HepG2 (cell line): ENCODE results near the gene PRKACA. TPM values are rescaled to one million over a fixed set of nuclear protein-coding genes. Genes with fewer than 3 reads are reported as not detected.

ENCODE experiments used
- ATF7-NPFF ChIP-seq: sonication (generic); formaldehyde crosslinking; IDR thresholded peaks from 2 replicates; pipeline ENCODE4 v1.8.1; 2023; ENCODE audit warnings: mild to moderate bottlenecking, low read depth, missing genetic modification reagents, moderate library complexity
- CHD2 ChIP-seq: IDR thresholded peaks from 2 replicates; pipeline ENCODE4 v1.6.1; 2011; ENCODE audit warnings: low read depth, low read length, improper control_type of control experiment
- DNMT1 ChIP-seq: sonication (generic); formaldehyde crosslinking; IDR thresholded peaks from 2 replicates; pipeline ENCODE4 v1.5.1; 2020; ENCODE audit warnings: mild to moderate bottlenecking, missing genetic modification reagents
- EED ChIP-seq: sonication (generic); formaldehyde crosslinking; IDR thresholded peaks from 2 replicates; pipeline ENCODE4 v1.5.0; 2020; ENCODE audit warnings: mild to moderate bottlenecking, missing genetic modification reagents
- FOSL2 ChIP-seq: sonication (generic); formaldehyde crosslinking; IDR thresholded peaks from 2 replicates; pipeline ENCODE4 v1.4.0; 2020; ENCODE audit warnings: missing genetic modification reagents
- HNRNPL ChIP-seq: fragments of 200-400 bp; formaldehyde crosslinking; IDR thresholded peaks from 2 replicates; pipeline ENCODE4 v1.6.1; 2017; ENCODE audit warnings: mild to moderate bottlenecking, low read depth, low read length
- HOXA9 ChIP-seq: sonication (generic); formaldehyde crosslinking; IDR thresholded peaks from 2 replicates; pipeline ENCODE4 v1.8.1; 2022; ENCODE audit warnings: missing genetic modification reagents, mild to moderate bottlenecking, moderate library complexity, borderline replicate concordance
- IRF9 ChIP-seq: sonication (generic); formaldehyde crosslinking; IDR thresholded peaks from 2 replicates; pipeline ENCODE4 v1.8.0; 2022; ENCODE audit warnings: missing genetic modification reagents, mild to moderate bottlenecking, borderline replicate concordance
- ISL2 ChIP-seq: sonication (generic); formaldehyde crosslinking; IDR thresholded peaks from 2 replicates; pipeline ENCODE4 v1.5.0; 2020; ENCODE audit warnings: missing genetic modification reagents
- KDM2A ChIP-seq: sonication (generic); formaldehyde crosslinking; IDR thresholded peaks from 2 replicates; pipeline ENCODE4 v1.4.0; 2020; ENCODE audit warnings: low read depth, missing genetic modification reagents, borderline replicate concordance
- KLF9 ChIP-seq: IDR thresholded peaks from 2 replicates; pipeline ENCODE4 v1.6.1; 2016; ENCODE audit warnings: low read depth
- MIXL1 ChIP-seq: IDR thresholded peaks from 2 replicates; pipeline ENCODE4 v1.6.1; 2016
- NCOA2 ChIP-seq: sonication (generic); formaldehyde crosslinking; IDR thresholded peaks from 2 replicates; pipeline ENCODE4 v1.8.0; 2022; ENCODE audit warnings: inconsistent platforms
- NFE2 ChIP-seq: sonication (generic); formaldehyde crosslinking; IDR thresholded peaks from 2 replicates; pipeline ENCODE4 v1.4.0; 2020; ENCODE audit warnings: missing genetic modification reagents
- RCOR2 ChIP-seq: IDR thresholded peaks from 2 replicates; pipeline ENCODE4 v1.6.1; 2016; ENCODE audit warnings: missing biosample characterization, missing genetic modification reagents
- SMC3 ChIP-seq: IDR thresholded peaks from 2 replicates; pipeline ENCODE4 v1.6.1; 2011; ENCODE audit warnings: low read length, improper control_type of control experiment
- ZBTB21 ChIP-seq: sonication (generic); formaldehyde crosslinking; IDR thresholded peaks from 2 replicates; pipeline ENCODE4 v1.4.0; 2020; ENCODE audit warnings: missing genetic modification reagents
- ZNF101 ChIP-seq: sonication (generic); formaldehyde crosslinking; IDR thresholded peaks from 2 replicates; pipeline ENCODE4 v1.4.0; 2020; ENCODE audit warnings: mild to moderate bottlenecking, low read depth, missing genetic modification reagents, borderline replicate concordance
- ZNF343 ChIP-seq: sonication (generic); formaldehyde crosslinking; IDR thresholded peaks from 2 replicates; pipeline ENCODE4 v1.4.0; 2020; ENCODE audit warnings: mild to moderate bottlenecking, missing genetic modification reagents
- ZNF383 ChIP-seq: sonication (generic); formaldehyde crosslinking; IDR thresholded peaks from 2 replicates; pipeline ENCODE4 v1.4.0; 2020; ENCODE audit warnings: missing genetic modification reagents, mild to moderate bottlenecking, borderline replicate concordance
- ZNF563 ChIP-seq: sonication (generic); formaldehyde crosslinking; IDR thresholded peaks from 2 replicates; pipeline ENCODE4 v1.8.0; 2022; ENCODE audit warnings: mild to moderate bottlenecking, moderate library complexity, missing genetic modification reagents
- ZNF567 ChIP-seq: sonication (generic); formaldehyde crosslinking; IDR thresholded peaks from 2 replicates; pipeline ENCODE4 v1.8.1; 2023; ENCODE audit warnings: mild to moderate bottlenecking, missing genetic modification reagents, borderline replicate concordance
- ZNF570 ChIP-seq: sonication (generic); formaldehyde crosslinking; IDR thresholded peaks from 2 replicates; pipeline ENCODE4 v1.4.0; 2020; ENCODE audit warnings: mild to moderate bottlenecking, missing genetic modification reagents, borderline replicate concordance
- ZNF687 ChIP-seq: sonication (generic); formaldehyde crosslinking; IDR thresholded peaks from 2 replicates; pipeline ENCODE4 v1.5.1; 2020; ENCODE audit warnings: mild to moderate bottlenecking, missing genetic modification reagents, moderate library complexity
- ZNF703 ChIP-seq: sonication (generic); formaldehyde crosslinking; IDR thresholded peaks from 2 replicates; pipeline ENCODE4 v1.5.1; 2020; ENCODE audit warnings: missing genetic modification reagents, mild to moderate bottlenecking, moderate library complexity, borderline replicate concordance
- ZNF724P ChIP-seq: sonication (generic); formaldehyde crosslinking; IDR thresholded peaks from 2 replicates; pipeline ENCODE4 v1.8.0; 2022; ENCODE audit warnings: missing genetic modification reagents, borderline replicate concordance
- ZNF747 ChIP-seq: sonication (generic); formaldehyde crosslinking; IDR thresholded peaks from 2 replicates; pipeline ENCODE4 v1.8.1; 2023; ENCODE audit warnings: missing genetic modification reagents, mild to moderate bottlenecking, borderline replicate concordance
- ZNF780A ChIP-seq: sonication (generic); formaldehyde crosslinking; IDR thresholded peaks from 2 replicates; pipeline ENCODE4 v1.8.0; 2022; ENCODE audit warnings: mild to moderate bottlenecking, missing genetic modification reagents, moderate library complexity
- ZSCAN21 ChIP-seq: sonication (generic); formaldehyde crosslinking; IDR thresholded peaks from 2 replicates; pipeline ENCODE4 v1.8.0; 2022; ENCODE audit warnings: mild to moderate bottlenecking, missing genetic modification reagents, moderate library complexity, borderline replicate concordance
- ZSCAN31 ChIP-seq: sonication (generic); formaldehyde crosslinking; IDR thresholded peaks from 2 replicates; pipeline ENCODE4 v1.5.0; 2020; ENCODE audit warnings: low read depth, mild to moderate bottlenecking, missing genetic modification reagents
- polyA plus RNA-seq, 8 experiments: library from polyadenylated mRNA; depleted of rRNA in 3 of 8; stranded (reverse) in 7 of 8; unstranded in 1 of 8; fragments of >200 nt; fragmentation: Illumina TruSeq in 4 of 8; extraction: Trizol in 4 of 8; gene quantifications; 2 replicates each; pipeline versions ENCODE4 v1.2.1 to v1.2.3, GENCODE V29; 2011 to 2016; ENCODE audit warnings: low read depth in 4 of 8, missing spikeins in 1 of 8, mixed read lengths in 1 of 8; ENCODE audit not compliant: insufficient read depth in 1 of 8
- total RNA-seq, 5 experiments: library from RNA; depleted of rRNA; stranded (reverse); fragments of >200 nt; fragmentation: Illumina TruSeq; extraction: Trizol; gene quantifications; 2 replicates each; pipeline ENCODE4 v1.2.3, GENCODE V29; 2016; ENCODE audit warnings: low read depth in 1 of 5

Gene PRKACA
- total and polyA plus RNA-seq, 2 of the 13 experiments (the other 11 are each of a cell fraction or from before 2014, with no cell fraction given), result 11.0 to 18.2 TPM

GRCh38 chr19:14114854-14115253 is 2.7 kb downstream of the PRKACA start (continued):
- TF ChIP-seq ZNF687 (CRISPR knock-in tag) (peak; percentile 34; the same call in 1 of the 2 replicates), ZNF570 (no peak), ZSCAN31 (CRISPR knock-in tag) (no peak), KLF9 (CRISPR knock-in tag) (no peak), EED (no peak), DNMT1 (no peak), ZNF567 (no peak), SMC3 (no peak), HNRNPL (peak; percentile 61; the same call in 1 of the 2 replicates), ZNF703 (CRISPR knock-in tag) (no peak), NFE2 (CRISPR knock-in tag) (no peak), MIXL1 (CRISPR knock-in tag) (no peak), ZNF101 (CRISPR knock-in tag) (no peak), HOXA9 (CRISPR knock-in tag) (no peak), KDM2A (peak; percentile 30; the same call in 1 of the 2 replicates), CHD2 (no peak), ZNF747 (CRISPR knock-in tag) (no peak), NCOA2 (CRISPR knock-in tag) (no peak), ZNF343 (CRISPR knock-in tag) (no peak), FOSL2 (CRISPR knock-in tag) (no peak), ZNF383 (CRISPR knock-in tag) (no peak), ZBTB21 (CRISPR knock-in tag) (no peak), ZSCAN21 (CRISPR knock-in tag) (no peak), ZNF724P (CRISPR knock-in tag) (no peak), ATF7-NPFF (CRISPR knock-in tag) (no peak), ZNF780A (CRISPR knock-in tag) (no peak), ISL2 (CRISPR knock-in tag) (no peak), IRF9 (CRISPR knock-in tag) (no peak), RCOR2 (CRISPR knock-in tag) (no peak), ZNF563 (no peak)
